Measurements from ENCODE around the gene ITIH4. TPM values are rescaled to one million over a fixed set of nuclear protein-coding genes. Genes with fewer than 3 reads are reported as not detected.
A peak's percentile ranks its signal among the peaks of the same experiment; 100 is the strongest.

Gene ITIH4
- total RNA-seq, 1 experiment from 2014 or later: 4.1 TPM

- H3K9me3 Mint-ChIP-seq (ENCODE audit: unreplicated experiment): no peaks in the 10 kb centered on the region
- CTCF ChIA-PET: no interaction called here
- Histone ChIP-seq H3K4me1 (no peaks in the 10 kb centered on the region), H3K4me3 (ENCODE audit: low read depth, low read length) (no peak overlapping the region), H3K27me3 (replicated peaks; ENCODE audit: control insufficient read depth, insufficient read depth, low read length) (no peaks in the 10 kb centered on the region), H3K36me3 (ENCODE audit: control insufficient read depth, insufficient read depth, low read length) (peaks cover 2% of the 10 kb centered on the region; the same call in 1 of the 2 replicates), H3K9me3 (no peaks in the 10 kb centered on the region)
- BruUV-seq (replicated peaks): no TSS peak
- peaks cover 6% of the 10 kb centered on the region for H3K36me3 Mint-ChIP-seq (ENCODE audit: insufficient read depth, unreplicated experiment)
- TF ChIP-seq CTCF (IDR thresholded peaks at IDR 0.05; ENCODE audit: insufficient read depth in 1 of 2, low read depth in 1 of 2, low read length in 1 of 2, severe bottlenecking in 1 of 2, unreplicated experiment in 1 of 2): no peak
- intact Hi-C loops (cut with micrococcal nuclease; ENCODE audit: unreplicated experiment): loop anchor here (5.0 kb wide), 1 partner anchor 38 kb away; no protein-coding TSS in a partner anchor
- DNase-seq: no peak
- peaks cover 11% of the 10 kb centered on the region for H3K4me1 Mint-ChIP-seq (ENCODE audit: low read depth, unreplicated experiment)
- POLR2A ChIA-PET: no interaction called here
- no peak overlapping the region for H3K4me3 Mint-ChIP-seq (ENCODE audit: unreplicated experiment)
- H3K27ac Mint-ChIP-seq (ENCODE audit: unreplicated experiment): no peak overlapping the region
- H3K27me3 Mint-ChIP-seq (ENCODE audit: insufficient read depth, unreplicated experiment): no peaks in the 10 kb centered on the region
These were observed 23.5 kb upstream of the ITIH4 start for GRCh38 chr3:52854013-52854412.

- Mint-ChIP-seq H3K27me3 (ENCODE audit: insufficient read depth, unreplicated experiment) (no peaks in the 10 kb centered on the region), H3K27ac (ENCODE audit: unreplicated experiment) (no peak overlapping the region)
- POLR2A ChIA-PET: interaction anchor here (0.6 kb wide), 1 partner anchor 78 kb away, joined by 3 read pairs; no protein-coding TSS in a partner anchor
These were observed 21.9 kb upstream of the ITIH4 start for GRCh38 chr3:52852419-52852818.

GRCh38 chr3:52851348-52851747 is 20.9 kb upstream of the ITIH4 start:
- H3K4me3 ChIP-seq (ENCODE audit: low read depth, low read length): no peak overlapping the region
- intact Hi-C loops (cut with micrococcal nuclease; ENCODE audit: unreplicated experiment): loop anchor here (1.0 to 5.0 kb wide), 4 partner anchors 41 to 221 kb away; no protein-coding TSS in a partner anchor
- no peaks in the 10 kb centered on the region for H3K9me3 ChIP-seq
- H3K36me3 ChIP-seq (ENCODE audit: control insufficient read depth, insufficient read depth, low read length): peaks cover 2% of the 10 kb centered on the region; the same call in 1 of the 2 replicates
- CTCF ChIA-PET: interaction anchor here (0.6 to 1.5 kb wide), 4 partner anchors 28 to 259 kb away, joined by 3 to 4 read pairs (median 3); no protein-coding TSS in a partner anchor
- Mint-ChIP-seq H3K9me3 (ENCODE audit: unreplicated experiment) (no peaks in the 10 kb centered on the region), H3K36me3 (ENCODE audit: insufficient read depth, unreplicated experiment) (peaks cover 6% of the 10 kb centered on the region), H3K27me3 (ENCODE audit: insufficient read depth, unreplicated experiment) (no peaks in the 10 kb centered on the region), H3K4me1 (ENCODE audit: low read depth, unreplicated experiment) (peaks cover 11% of the 10 kb centered on the region), H3K27ac (ENCODE audit: unreplicated experiment) (no peak overlapping the region), H3K4me3 (ENCODE audit: unreplicated experiment) (no peak overlapping the region)
- no peaks in the 10 kb centered on the region for H3K27me3 ChIP-seq (replicated peaks; ENCODE audit: control insufficient read depth, insufficient read depth, low read length)
- POLR2A ChIA-PET: no interaction called here
- peak; percentile 54 to 79 for DNase-seq
- no TSS peak for BruUV-seq (replicated peaks)
- no peaks in the 10 kb centered on the region for H3K4me1 ChIP-seq
- TF ChIP-seq CTCF (IDR thresholded peaks at IDR 0.05; ENCODE audit: insufficient read depth in 1 of 2, low read depth in 1 of 2, low read length in 1 of 2, severe bottlenecking in 1 of 2, unreplicated experiment in 1 of 2): peak; percentile 64 to 80

More at GRCh38 chr3:52852419-52852818, 21.9 kb upstream of the ITIH4 start:
- Histone ChIP-seq H3K27me3 (replicated peaks; ENCODE audit: control insufficient read depth, insufficient read depth, low read length) (no peaks in the 10 kb centered on the region), H3K4me3 (ENCODE audit: low read depth, low read length) (no peak overlapping the region), H3K9me3 (no peaks in the 10 kb centered on the region), H3K36me3 (ENCODE audit: control insufficient read depth, insufficient read depth, low read length) (peaks cover 2% of the 10 kb centered on the region; the same call in 1 of the 2 replicates), H3K4me1 (no peaks in the 10 kb centered on the region)
- H3K9me3 Mint-ChIP-seq (ENCODE audit: unreplicated experiment): no peaks in the 10 kb centered on the region
- BruUV-seq (replicated peaks): no TSS peak
- H3K4me1 Mint-ChIP-seq (ENCODE audit: low read depth, unreplicated experiment): peaks cover 11% of the 10 kb centered on the region
- no peak for TF ChIP-seq CTCF (IDR thresholded peaks at IDR 0.05; ENCODE audit: insufficient read depth in 1 of 2, low read depth in 1 of 2, low read length in 1 of 2, severe bottlenecking in 1 of 2, unreplicated experiment in 1 of 2)
- H3K36me3 Mint-ChIP-seq (ENCODE audit: insufficient read depth, unreplicated experiment): peaks cover 6% of the 10 kb centered on the region
- no peak overlapping the region for H3K4me3 Mint-ChIP-seq (ENCODE audit: unreplicated experiment)
- intact Hi-C loops (cut with micrococcal nuclease; ENCODE audit: unreplicated experiment): loop anchor here (5.0 kb wide), 1 partner anchor 40 kb away; no protein-coding TSS in a partner anchor
- CTCF ChIA-PET: interaction anchor here (1.0 kb wide), 1 partner anchor 23 kb away, joined by 4 read pairs; no protein-coding TSS in a partner anchor
- DNase-seq: no peak
